ENCODE results near the gene CEACAM6.

GRCh38 chr19:41795031-41795461, 39.7 kb downstream of the CEACAM6 start:
- no peak for TF ChIP-seq NR2C2 (CRISPR knock-in tag; IDR thresholded peaks at IDR 0.05)
- no peak for TF ChIP-seq ATF1 (CRISPR knock-in tag; IDR thresholded peaks at IDR 0.05)
- TF ChIP-seq IRF2 (CRISPR knock-in tag; IDR thresholded peaks at IDR 0.05; ENCODE audit: borderline replicate concordance, low read depth): no peak
- TF ChIP-seq, protein P1, sequence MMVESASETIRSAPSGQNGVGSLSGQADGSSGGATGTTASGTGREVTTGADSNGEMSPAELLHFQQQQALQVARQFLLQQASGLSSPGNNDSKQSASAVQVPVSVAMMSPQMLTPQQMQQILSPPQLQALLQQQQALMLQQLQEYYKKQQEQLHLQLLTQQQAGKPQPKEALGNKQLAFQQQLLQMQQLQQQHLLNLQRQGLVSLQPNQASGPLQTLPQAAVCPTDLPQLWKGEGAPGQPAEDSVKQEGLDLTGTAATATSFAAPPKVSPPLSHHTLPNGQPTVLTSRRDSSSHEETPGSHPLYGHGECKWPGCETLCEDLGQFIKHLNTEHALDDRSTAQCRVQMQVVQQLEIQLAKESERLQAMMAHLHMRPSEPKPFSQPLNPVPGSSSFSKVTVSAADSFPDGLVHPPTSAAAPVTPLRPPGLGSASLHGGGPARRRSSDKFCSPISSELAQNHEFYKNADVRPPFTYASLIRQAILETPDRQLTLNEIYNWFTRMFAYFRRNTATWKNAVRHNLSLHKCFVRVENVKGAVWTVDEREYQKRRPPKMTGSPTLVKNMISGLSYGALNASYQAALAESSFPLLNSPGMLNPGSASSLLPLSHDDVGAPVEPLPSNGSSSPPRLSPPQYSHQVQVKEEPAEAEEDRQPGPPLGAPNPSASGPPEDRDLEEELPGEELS (CRISPR knock-in tag; IDR thresholded peaks at IDR 0.05): no peak
- TF ChIP-seq CTCF (IDR thresholded peaks at IDR 0.05): peak; percentile 86
- TF ChIP-seq, protein P2, sequence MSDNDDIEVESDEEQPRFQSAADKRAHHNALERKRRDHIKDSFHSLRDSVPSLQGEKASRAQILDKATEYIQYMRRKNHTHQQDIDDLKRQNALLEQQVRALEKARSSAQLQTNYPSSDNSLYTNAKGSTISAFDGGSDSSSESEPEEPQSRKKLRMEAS (CRISPR knock-in tag; IDR thresholded peaks at IDR 0.05): no peak
- no peak for TF ChIP-seq CBFB (CRISPR knock-in tag; IDR thresholded peaks at IDR 0.05; ENCODE audit: low read depth)
